MM.1S (cell line): ENCODE results near the gene NASP.

Source experiments
- DNase-seq: peaks from one replicate; pipeline ENCODE4 v3.0.0-alpha.2; 2015
- H2AFZ ChIP-seq: fragments of 300-600 bp; sonication (generic); 2 replicates; pipeline ENCODE4 v1.6.0; 2016; ENCODE audit warnings: antibody characterized with exemption, low read length
- H3F3A ChIP-seq: fragments of 300-600 bp; sonication (generic); 2 replicates; pipeline ENCODE4 v1.6.1; 2016; ENCODE audit warnings: mild to moderate bottlenecking, antibody characterized with exemption, low read length, moderate library complexity, mixed read lengths; ENCODE audit not compliant: insufficient read depth
- H3K27ac ChIP-seq: fragments of 300-600 bp; sonication (generic); 2 replicates; pipeline ENCODE4 v1.5.1; 2016; ENCODE audit warnings: mild to moderate bottlenecking, low read length
- H3K27me3 ChIP-seq: fragments of 300-600 bp; sonication (generic); replicated peaks from 2 replicates; pipeline ENCODE4 v1.6.0; 2016; ENCODE audit warnings: low read length; ENCODE audit not compliant: insufficient read depth
- H3K36me3 ChIP-seq: fragments of 300-600 bp; sonication (generic); replicated peaks from 2 replicates; pipeline ENCODE4 v1.6.1; 2016; ENCODE audit warnings: mild to moderate bottlenecking, low read length, mixed read lengths; ENCODE audit not compliant: insufficient read depth
- H3K4me1 ChIP-seq: fragments of 300-600 bp; sonication (generic); 2 replicates; pipeline ENCODE4 v1.6.1; 2016; ENCODE audit warnings: low read length, mixed read lengths
- H3K4me2 ChIP-seq: fragments of 300-600 bp; sonication (generic); 2 replicates; pipeline ENCODE4 v1.6.0; 2016; ENCODE audit warnings: low read depth, low read length
- H3K4me3 ChIP-seq: fragments of 300-600 bp; sonication (generic); 2 replicates; pipeline ENCODE4 v1.5.1; 2016; ENCODE audit warnings: low read length, mixed read lengths
- H3K79me2 ChIP-seq: fragments of 300-600 bp; sonication (generic); 2 replicates; pipeline ENCODE4 v1.6.1; 2016; ENCODE audit warnings: mixed run types, low read length, mixed read lengths
- H3K9ac ChIP-seq: fragments of 300-600 bp; sonication (generic); 2 replicates; pipeline ENCODE4 v1.6.1; 2016; ENCODE audit warnings: low read length, mixed read lengths
- H3K9me2 ChIP-seq: fragments of 300-600 bp; sonication (generic); replicated peaks from 2 replicates; pipeline ENCODE4 v1.6.1; 2016; ENCODE audit warnings: mild to moderate bottlenecking, low read length, mixed read lengths; ENCODE audit not compliant: insufficient read depth
- H3K9me3 ChIP-seq: fragments of 300-600 bp; sonication (generic); replicated peaks from 2 replicates; pipeline ENCODE4 v1.6.1; 2016; ENCODE audit warnings: mild to moderate bottlenecking, low read length, mixed read lengths; ENCODE audit not compliant: insufficient read depth
- H4K20me1 ChIP-seq: fragments of 300-600 bp; sonication (generic); 2 replicates; pipeline ENCODE4 v1.6.1; 2016; ENCODE audit warnings: mild to moderate bottlenecking, low read length, moderate library complexity, mixed read lengths; ENCODE audit not compliant: insufficient read depth
- EZH2 ChIP-seq: fragments of 300-600 bp; sonication (generic); optimal IDR thresholded peaks from 2 replicates; pipeline ENCODE3; 2017; ENCODE audit warnings: low read depth, mild to moderate bottlenecking, antibody characterized with exemption, low read length, mixed read lengths
- EZH2phosphoT487 ChIP-seq: fragments of 300-600 bp; sonication (generic); IDR thresholded peaks from 2 replicates; pipeline ENCODE4 v1.6.1; 2018; ENCODE audit warnings: antibody characterized with exemption, low read length
- TF ChIP-seq, protein P1 (sequence below): fragments of 300-600 bp; sonication (generic); IDR thresholded peaks from 2 replicates; pipeline ENCODE4 v1.5.1; 2016; ENCODE audit warnings: antibody characterized with exemption, low read length, mixed read lengths

The NASP gene

GRCh38 chr1:45584351-45585109, 689 bp downstream of the NASP start:
- Histone ChIP-seq H3K79me2 (peaks cover 56% of the 10 kb centered on the region), H3K27ac (peak overlapping the region; percentile 92), H4K20me1 (peaks cover 42% of the 10 kb centered on the region), H3F3A (peaks cover 29% of the 10 kb centered on the region), H3K9me2 (no peaks in the 10 kb centered on the region), H3K4me1 (peaks cover 7% of the 10 kb centered on the region; the same call in 1 of the 2 replicates), H3K36me3 (no peaks in the 10 kb centered on the region; the same call in 1 of the 2 replicates), H3K9ac (peak overlapping the region; percentile 96), H2AFZ (peak overlapping the region; percentile 99), H3K4me2 (peak overlapping the region; percentile 96), H3K9me3 (no peaks in the 10 kb centered on the region), H3K27me3 (no peaks in the 10 kb centered on the region), H3K4me3 (peak overlapping the region; percentile 93)
- TF ChIP-seq, protein P1, sequence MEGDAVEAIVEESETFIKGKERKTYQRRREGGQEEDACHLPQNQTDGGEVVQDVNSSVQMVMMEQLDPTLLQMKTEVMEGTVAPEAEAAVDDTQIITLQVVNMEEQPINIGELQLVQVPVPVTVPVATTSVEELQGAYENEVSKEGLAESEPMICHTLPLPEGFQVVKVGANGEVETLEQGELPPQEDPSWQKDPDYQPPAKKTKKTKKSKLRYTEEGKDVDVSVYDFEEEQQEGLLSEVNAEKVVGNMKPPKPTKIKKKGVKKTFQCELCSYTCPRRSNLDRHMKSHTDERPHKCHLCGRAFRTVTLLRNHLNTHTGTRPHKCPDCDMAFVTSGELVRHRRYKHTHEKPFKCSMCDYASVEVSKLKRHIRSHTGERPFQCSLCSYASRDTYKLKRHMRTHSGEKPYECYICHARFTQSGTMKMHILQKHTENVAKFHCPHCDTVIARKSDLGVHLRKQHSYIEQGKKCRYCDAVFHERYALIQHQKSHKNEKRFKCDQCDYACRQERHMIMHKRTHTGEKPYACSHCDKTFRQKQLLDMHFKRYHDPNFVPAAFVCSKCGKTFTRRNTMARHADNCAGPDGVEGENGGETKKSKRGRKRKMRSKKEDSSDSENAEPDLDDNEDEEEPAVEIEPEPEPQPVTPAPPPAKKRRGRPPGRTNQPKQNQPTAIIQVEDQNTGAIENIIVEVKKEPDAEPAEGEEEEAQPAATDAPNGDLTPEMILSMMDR: no peak; the same call in 1 of the 2 replicates
- TF ChIP-seq EZH2phosphoT487: no peak
- TF ChIP-seq EZH2: no peak
- DNase-seq: peak; percentile 90

DNA sequence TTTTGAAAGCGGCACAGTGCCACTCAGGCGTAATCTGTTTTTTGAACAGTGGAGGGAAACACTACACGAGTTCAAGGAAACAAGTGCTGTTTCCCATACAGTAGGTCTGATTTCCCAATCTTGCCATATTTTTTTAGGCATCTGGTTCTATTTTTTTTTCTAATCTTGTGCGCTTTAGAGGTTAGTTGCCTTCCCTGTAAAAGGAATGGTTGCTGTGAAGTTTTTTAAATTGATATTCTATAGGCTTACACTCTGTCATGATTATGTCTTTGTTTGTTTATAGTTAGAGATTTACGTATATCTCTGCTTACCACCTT, 1.2 kb downstream of the NASP start:
- peak overlapping the region; percentile 96 for H3K9ac ChIP-seq
- H3K9me2 ChIP-seq: no peaks in the 10 kb centered on the region
- H3K4me2 ChIP-seq: peak overlapping the region; percentile 74
- peak overlapping the region; percentile 63; the same call in 1 of the 2 replicates for H3K27ac ChIP-seq
- no peaks in the 10 kb centered on the region for H3K9me3 ChIP-seq
- no peak overlapping the region for H2AFZ ChIP-seq
- peak overlapping the region; percentile 93 for H3K4me3 ChIP-seq
- peaks cover 61% of the 10 kb centered on the region for H3K79me2 ChIP-seq
- TF ChIP-seq, protein P1: no peak
- TF ChIP-seq EZH2: no peak
- no peak for TF ChIP-seq EZH2phosphoT487
- peaks cover 7% of the 10 kb centered on the region; the same call in 1 of the 2 replicates for H3K4me1 ChIP-seq
- DNase-seq: no peak
- peaks cover 29% of the 10 kb centered on the region for H3F3A ChIP-seq
- no peaks in the 10 kb centered on the region; the same call in 1 of the 2 replicates for H3K36me3 ChIP-seq
- no peaks in the 10 kb centered on the region for H3K27me3 ChIP-seq
- H4K20me1 ChIP-seq: peaks cover 47% of the 10 kb centered on the region

DNA sequence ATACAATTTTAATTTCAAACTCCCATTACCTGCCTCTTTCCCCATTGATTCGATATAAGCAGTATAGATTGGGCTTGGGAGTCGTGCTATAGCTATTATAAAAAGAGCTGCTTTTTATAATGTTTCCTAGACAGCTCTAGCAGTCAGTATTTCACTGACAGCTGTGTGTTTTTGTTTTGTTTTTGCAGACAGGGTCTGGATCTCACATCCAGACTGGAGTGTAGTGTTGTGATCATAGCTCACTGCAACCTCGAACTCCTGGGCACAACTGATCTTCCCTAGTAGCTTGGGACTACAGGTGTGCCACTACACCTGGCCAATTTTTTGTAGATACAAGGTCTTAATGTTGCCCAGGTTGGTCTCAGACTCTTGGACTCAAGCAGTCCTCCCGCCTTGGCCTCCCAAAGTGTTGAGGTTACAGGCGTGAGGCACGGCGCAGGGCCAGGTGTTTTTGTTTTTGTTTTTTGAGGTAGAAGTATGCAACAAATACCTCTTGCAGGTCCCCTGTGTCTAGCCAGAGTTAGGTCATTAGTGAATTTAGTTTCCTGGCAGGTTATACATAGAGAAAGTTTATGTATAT, 1.7 kb downstream of the NASP start:
- Histone ChIP-seq H3K9me2 (no peaks in the 10 kb centered on the region), H4K20me1 (peaks cover 51% of the 10 kb centered on the region), H3K27me3 (no peaks in the 10 kb centered on the region), H3K4me3 (peak overlapping the region; percentile 93), H3K9me3 (no peaks in the 10 kb centered on the region), H2AFZ (no peak overlapping the region), H3K4me2 (peak overlapping the region; percentile 74), H3K27ac (peak overlapping the region; percentile 63; the same call in 1 of the 2 replicates), H3K4me1 (peaks cover 7% of the 10 kb centered on the region; the same call in 1 of the 2 replicates), H3K9ac (peak overlapping the region; percentile 96; the same call in 1 of the 2 replicates), H3F3A (peaks cover 29% of the 10 kb centered on the region), H3K79me2 (peaks cover 67% of the 10 kb centered on the region), H3K36me3 (no peaks in the 10 kb centered on the region; the same call in 1 of the 2 replicates)
- TF ChIP-seq, protein P1: no peak
- TF ChIP-seq EZH2phosphoT487 (no peak), EZH2 (no peak)
- DNase-seq: no peak
